GM19372 (cell line): ENCODE measurements around the gene LILRB1.
"Not testable (repeated sequence)": the region's sequence is repeated elsewhere in the genome, so short reads cannot be mapped to it uniquely, and the experiment has no call there.

Experiments used
- ATAC-seq: cut with Tn5 transposase; IDR thresholded peaks from one replicate; pipeline ENCODE4 v1.9.1; 2021; ENCODE audit warnings: mild to moderate bottlenecking, low read depth, moderate library complexity; ENCODE audit not compliant: unreplicated experiment

Gene LILRB1

GRCh38 chr19:54630262-54630661, at the start of gene LILRB1:
Gene LILRB1 (plus strand): TSS chr19:54630484. CDS start chr19:54631074, 590 bp downstream.
- not testable (repeated sequence) for ATAC-seq

- ATAC-seq: no peak
Observed at GRCh38 chr19:54586397-54586796, 43.9 kb upstream of the LILRB1 start.

GRCh38 chr19:54587026-54587425, 43.3 kb upstream of the LILRB1 start:
- ATAC-seq: no peak

GRCh38 chr19:54593445-54593844, 36.8 kb upstream of the LILRB1 start, which contains the start of gene LILRA1:
Gene LILRA1 (plus strand): TSS chr19:54593632. CDS start chr19:54594245, 613 bp downstream.
- not testable (repeated sequence) for ATAC-seq

- not testable (repeated sequence) for ATAC-seq
Observed at GRCh38 chr19:54593931-54594626, 36.2 kb upstream of the LILRB1 start.

GRCh38 chr19:54594737-54595136, 35.5 kb upstream of the LILRB1 start:
- ATAC-seq: no peak

- not testable (repeated sequence) for ATAC-seq
Observed at GRCh38 chr19:54595680-54596436, 34.4 kb upstream of the LILRB1 start.

GRCh38 chr19:54600212-54600611, 30.1 kb upstream of the LILRB1 start:
- ATAC-seq: no peak

GRCh38 chr19:54606230-54606629, 24.1 kb upstream of the LILRB1 start:
- ATAC-seq: no peak

- peak; percentile 51 for ATAC-seq
Observed at GRCh38 chr19:54606891-54607784, 23.1 kb upstream of the LILRB1 start.

- no peak for ATAC-seq
Observed at GRCh38 chr19:54607785-54608150, 22.5 kb upstream of the LILRB1 start.

GRCh38 chr19:54608205-54608604, 22.1 kb upstream of the LILRB1 start:
- ATAC-seq: no peak

- no peak for ATAC-seq
Observed at GRCh38 chr19:54608792-54609191, 21.5 kb upstream of the LILRB1 start.

- no peak for ATAC-seq
Observed at GRCh38 chr19:54609356-54609791, 20.9 kb upstream of the LILRB1 start.

- ATAC-seq: no peak
Observed at GRCh38 chr19:54612428-54612827, 17.9 kb upstream of the LILRB1 start.

- ATAC-seq: no peak
Observed at GRCh38 chr19:54614726-54615125, 15.6 kb upstream of the LILRB1 start.

GRCh38 chr19:54616057-54616456, 14.2 kb upstream of the LILRB1 start:
- ATAC-seq: no peak

GRCh38 chr19:54616821-54617560, 13.3 kb upstream of the LILRB1 start:
- ATAC-seq: peak; percentile 88

- no peak for ATAC-seq
Observed at GRCh38 chr19:54620464-54620863, 9.8 kb upstream of the LILRB1 start.

- ATAC-seq: no peak
Observed at GRCh38 chr19:54622431-54622830, 7.9 kb upstream of the LILRB1 start.
